Upper lobe of left lung (tissue), 6 donors: ENCODE data around the gene SUPT4H1. TPM values are rescaled to one million over a fixed set of nuclear protein-coding genes. Genes with fewer than 3 reads are reported as not detected.
A peak's percentile ranks its signal among the peaks of the same experiment; 100 is the strongest.

Experiments used
- ATAC-seq, 2 donors: fragments of 200-7000 bp; cut with Tn5 transposase; one replicate each; pipeline ENCODE4 v1.9.1; 2022; ENCODE audit warnings: mild to moderate bottlenecking in 2 of 2, moderate library complexity in 2 of 2; ENCODE audit not compliant: low FRiP score in 2 of 2
- DNase-seq, 2 donors: peaks; one replicate each; pipeline ENCODE4 v3.0.0-alpha.2; 2019 to 2020
- H3K27ac ChIP-seq, 4 donors: fragments of 200-600 bp; sonication (generic); one replicate each; pipeline ENCODE4 v1.5.1; 2016 to 2019
- H3K27me3 ChIP-seq, 4 donors: fragments of 200-600 bp; sonication (generic); one replicate each; pipeline ENCODE4 v1.5.1; 2017 to 2019
- H3K36me3 ChIP-seq, 4 donors: fragments of 200-600 bp; sonication (generic); one replicate each; pipeline ENCODE4 v1.5.1; 2016 to 2019
- H3K4me1 ChIP-seq, 4 donors: fragments of 200-600 bp; sonication (generic); one replicate each; pipeline ENCODE4 v1.5.1; 2018 to 2019
- H3K4me3 ChIP-seq, 4 donors: fragments of 200-600 bp; sonication (generic); one replicate each; pipeline ENCODE4 v1.5.1; 2017 to 2019; ENCODE audit warnings: mild to moderate bottlenecking in 2 of 4, moderate library complexity in 1 of 4
- H3K9me3 ChIP-seq, 4 donors: fragments of 200-600 bp; sonication (generic); one replicate each; pipeline ENCODE4 v1.5.1; 2018 to 2019
- EP300 ChIP-seq, 4 donors: sonication (generic); formaldehyde crosslinking; IDR thresholded peaks; one replicate each; pipeline ENCODE4 v1.5.1; 2017; ENCODE audit warnings: antibody characterized with exemption in 4 of 4, control low read depth in 2 of 4
- POLR2A ChIP-seq, 4 donors: fragments of 450-650 bp; IDR thresholded peaks; one replicate each; pipeline ENCODE4 v1.5.1; 2016 to 2017; ENCODE audit warnings: antibody characterized with exemption in 4 of 4, mild to moderate bottlenecking in 2 of 4
- POLR2AphosphoS5 ChIP-seq, 2 donors: sonication (generic); formaldehyde crosslinking; IDR thresholded peaks; one replicate each; pipeline ENCODE4 v1.5.1; 2017; ENCODE audit warnings: antibody characterized with exemption in 2 of 2
- WGBS, 2 donors: methylation state at CpG; one replicate each; pipeline ENCODE4 v1.1.5; 2017 to 2018; 5-methylcytosine and 5-hydroxymethylcytosine counted together
- total RNA-seq, 6 donors: library from RNA; depleted of rRNA in 4 of 6; stranded (reverse); fragments of >200 nt in 4 of 6; gene quantifications; one replicate each; pipeline versions ENCODE4 v1.1.0 to v1.2.1, GENCODE V29; 2016 to 2021
- TF ChIP-seq, protein P1 (sequence below), 6 experiments: fragments of 450-650 bp in 4 of 6; fragments of 200-600 bp in 2 of 6; sonication (generic) in 2 of 6; IDR thresholded peaks; one replicate each; pipeline ENCODE4 v1.5.1; 2016 to 2019; ENCODE audit warnings: antibody characterized with exemption in 6 of 6
- donor health status: DM: no; HTN: no; CAD: no; lungs with moderate emphysema.
- donor health status: DM: no; HTN: yes; CAD: no; lungs with severe emphysema.

SUPT4H1 gene
- total RNA-seq, 6 donors from 2014 or later, result 22.0 to 80.5 (median 40.4) TPM

DNA sequence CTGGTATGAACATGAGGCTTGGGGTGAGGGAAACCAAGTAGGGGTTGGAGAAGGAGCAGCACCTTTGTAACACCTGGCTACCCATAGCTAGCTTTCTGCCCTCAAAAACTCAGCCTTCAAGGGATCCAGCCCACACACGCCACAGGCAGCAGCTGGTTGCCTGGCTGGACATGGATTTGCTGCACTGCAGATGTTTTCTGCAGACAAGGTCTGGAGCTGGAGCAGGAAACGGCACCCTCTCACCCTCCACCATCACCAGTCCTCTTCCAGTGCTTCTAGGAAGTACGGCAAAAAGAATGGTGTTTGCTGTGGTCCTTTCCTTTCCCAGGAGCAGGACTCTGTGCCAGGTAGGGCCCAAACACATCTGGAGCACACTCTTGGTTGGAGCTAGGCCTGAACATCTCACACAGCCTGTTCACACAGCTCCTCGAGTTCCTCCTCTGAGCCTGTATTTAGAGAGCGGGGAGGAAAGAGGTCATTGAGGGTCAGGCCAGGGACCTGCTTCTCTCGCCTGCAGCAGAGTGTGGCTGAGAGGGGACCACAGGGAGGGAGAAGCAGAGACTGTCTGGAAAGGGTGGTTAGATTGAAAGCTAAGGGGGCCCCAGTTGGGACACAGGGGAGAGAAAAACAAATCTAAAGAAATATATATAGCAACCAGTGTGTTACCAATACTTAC is 2.7 kb upstream of the SUPT4H1 start:
- TF ChIP-seq POLR2A (IDR thresholded peaks at IDR 0.05) (no peak), POLR2AphosphoS5 (IDR thresholded peaks at IDR 0.05) (no peak), EP300 (IDR thresholded peaks at IDR 0.05) (no peak)
- TF ChIP-seq, protein P1, sequence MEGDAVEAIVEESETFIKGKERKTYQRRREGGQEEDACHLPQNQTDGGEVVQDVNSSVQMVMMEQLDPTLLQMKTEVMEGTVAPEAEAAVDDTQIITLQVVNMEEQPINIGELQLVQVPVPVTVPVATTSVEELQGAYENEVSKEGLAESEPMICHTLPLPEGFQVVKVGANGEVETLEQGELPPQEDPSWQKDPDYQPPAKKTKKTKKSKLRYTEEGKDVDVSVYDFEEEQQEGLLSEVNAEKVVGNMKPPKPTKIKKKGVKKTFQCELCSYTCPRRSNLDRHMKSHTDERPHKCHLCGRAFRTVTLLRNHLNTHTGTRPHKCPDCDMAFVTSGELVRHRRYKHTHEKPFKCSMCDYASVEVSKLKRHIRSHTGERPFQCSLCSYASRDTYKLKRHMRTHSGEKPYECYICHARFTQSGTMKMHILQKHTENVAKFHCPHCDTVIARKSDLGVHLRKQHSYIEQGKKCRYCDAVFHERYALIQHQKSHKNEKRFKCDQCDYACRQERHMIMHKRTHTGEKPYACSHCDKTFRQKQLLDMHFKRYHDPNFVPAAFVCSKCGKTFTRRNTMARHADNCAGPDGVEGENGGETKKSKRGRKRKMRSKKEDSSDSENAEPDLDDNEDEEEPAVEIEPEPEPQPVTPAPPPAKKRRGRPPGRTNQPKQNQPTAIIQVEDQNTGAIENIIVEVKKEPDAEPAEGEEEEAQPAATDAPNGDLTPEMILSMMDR (IDR thresholded peaks at IDR 0.05), result no peak
- H3K27me3 ChIP-seq, result no peaks in the 10 kb centered on the region
- peaks cover 3 to 26% (median 16%) of the 10 kb centered on the region in 4 donors for H3K36me3 ChIP-seq
- ATAC-seq (no peak), DNase-seq (no peak)
- peaks cover 15 to 24% (median 17%) of the 10 kb centered on the region in 4 donors for H3K4me1 ChIP-seq
- no peaks in the 10 kb centered on the region for H3K9me3 ChIP-seq
- 67 to 75% methylated on average over 3 to 6 of the region's 6 CpGs for WGBS, 2 donors
- H3K27ac ChIP-seq, result no peak overlapping the region
- no peak overlapping the region for H3K4me3 ChIP-seq

DNA sequence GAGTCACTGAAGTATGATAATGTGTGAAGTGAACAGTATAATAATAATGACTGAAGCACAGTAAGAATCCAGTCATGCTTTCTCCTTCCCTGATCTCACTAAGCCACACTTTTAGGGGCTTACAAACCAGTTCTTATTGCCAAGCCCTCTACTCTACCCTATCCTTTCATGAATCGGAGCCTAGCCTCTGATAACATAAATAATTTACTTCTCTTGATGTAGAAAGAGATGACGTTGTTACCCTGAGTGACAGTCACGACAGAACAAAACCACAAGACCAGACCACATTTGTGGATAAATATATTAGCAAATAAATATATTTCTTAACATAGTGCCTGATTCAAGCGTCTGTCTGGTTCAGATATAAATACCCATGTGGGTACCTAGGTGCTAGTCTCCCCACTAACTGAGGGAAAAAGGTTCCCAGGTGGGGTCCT is 1.4 kb upstream of the SUPT4H1 start:
- WGBS, 2 donors, result 48 to 64% methylated on average over 4 of the region's 4 CpGs
- Histone ChIP-seq H3K4me3 (peak overlapping the region in 1 of 4 donors; percentile 93), H3K9me3 (no peaks in the 10 kb centered on the region), H3K27me3 (no peaks in the 10 kb centered on the region), H3K27ac (peak overlapping the region; percentile 91 to 97 (median 92)), H3K36me3 (peaks cover 10 to 39% (median 29%) of the 10 kb centered on the region in 4 donors), H3K4me1 (peaks cover 15 to 24% (median 17%) of the 10 kb centered on the region in 4 donors)
- no peak for ATAC-seq
- DNase-seq, result no peak
- TF ChIP-seq, protein P1 (IDR thresholded peaks at IDR 0.05), result no peak
- TF ChIP-seq EP300 (IDR thresholded peaks at IDR 0.05) (no peak), POLR2A (IDR thresholded peaks at IDR 0.05) (no peak), POLR2AphosphoS5 (IDR thresholded peaks at IDR 0.05) (no peak)

DNA sequence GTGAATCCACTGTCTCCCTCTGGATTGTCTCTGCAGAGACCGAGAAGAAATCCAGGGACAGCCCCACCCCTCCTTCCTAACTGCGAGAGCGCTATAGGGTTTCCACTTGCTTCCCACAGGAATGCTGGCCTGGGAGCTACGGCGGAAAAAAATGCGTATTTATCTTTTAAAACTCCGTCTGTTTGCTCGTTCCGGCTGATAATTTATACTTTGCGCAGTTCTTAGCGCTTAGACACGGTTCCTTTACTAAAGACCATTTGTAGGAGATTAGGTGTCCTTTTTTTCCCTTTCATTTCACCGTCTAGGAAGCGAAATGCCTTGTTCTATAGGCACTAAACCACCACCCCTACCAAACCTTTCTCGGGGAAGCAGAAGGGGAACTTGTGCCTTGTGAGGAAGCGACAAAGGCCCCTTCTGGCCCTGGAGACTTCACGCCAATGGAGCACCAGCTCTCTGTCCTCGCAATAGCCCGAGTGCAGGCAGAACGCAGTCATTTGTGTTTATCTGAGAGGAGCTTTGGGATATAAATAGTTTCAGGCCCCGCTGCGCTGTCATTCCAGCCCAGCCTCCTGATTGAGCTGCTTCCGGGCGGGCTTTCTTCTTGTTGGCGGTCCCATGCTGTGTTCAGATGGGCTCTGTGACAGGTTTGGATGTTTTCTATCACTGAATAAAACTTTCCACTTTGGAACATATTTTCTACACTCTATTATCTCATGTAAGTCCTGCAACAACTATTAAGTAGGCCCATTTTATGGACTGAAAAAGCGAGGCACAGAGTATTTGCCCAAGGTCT is 791 bp upstream of the SUPT4H1 start:
- Histone ChIP-seq H3K9me3 (no peaks in the 10 kb centered on the region), H3K27ac (peak overlapping the region; percentile 91 to 97 (median 92)), H3K4me3 (peak overlapping the region; percentile 82 to 95 (median 88)), H3K27me3 (no peaks in the 10 kb centered on the region), H3K36me3 (peaks cover 15 to 39% (median 32%) of the 10 kb centered on the region in 4 donors), H3K4me1 (peaks cover 15 to 24% (median 17%) of the 10 kb centered on the region in 4 donors)
- DNase-seq (peak in 1 of 2 donors; percentile 52), ATAC-seq (peak in 1 of 2 donors; percentile 66)
- TF ChIP-seq POLR2A (IDR thresholded peaks at IDR 0.05), result no peak
- TF ChIP-seq POLR2AphosphoS5 (IDR thresholded peaks at IDR 0.05), result peak; percentile 37 to 65
- TF ChIP-seq, protein P1 (IDR thresholded peaks at IDR 0.05), result no peak
- TF ChIP-seq EP300 (IDR thresholded peaks at IDR 0.05), result no peak
- WGBS, 2 donors, result 5 to 6% methylated on average over 22 to 26 of the region's 26 CpGs

DNA sequence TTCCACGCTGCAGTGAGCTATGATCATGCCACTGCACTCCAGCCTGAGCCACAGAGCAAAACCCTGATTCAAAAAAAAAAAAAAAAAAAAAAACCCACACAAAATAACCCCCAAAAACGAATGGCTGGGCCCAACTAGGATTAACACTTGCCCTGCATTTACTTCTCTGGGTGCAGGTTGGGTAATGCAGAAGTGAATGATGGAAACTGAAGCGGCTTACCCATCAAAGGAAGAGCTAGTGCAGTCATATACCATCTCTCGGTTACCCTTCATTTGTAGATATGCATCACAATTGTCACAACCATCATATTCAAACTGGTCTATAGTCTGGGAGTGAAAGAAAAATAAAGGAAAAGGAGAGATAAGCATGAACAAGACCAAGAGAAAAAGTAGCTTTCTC is 819 bp downstream of the SUPT4H1 start:
- Histone ChIP-seq H3K27me3 (no peaks in the 10 kb centered on the region), H3K4me3 (peak overlapping the region; percentile 82 to 95 (median 88)), H3K9me3 (no peaks in the 10 kb centered on the region), H3K27ac (peak overlapping the region in 3 of 4 donors; percentile 91 to 97 (median 93)), H3K36me3 (peaks cover 28 to 48% (median 46%) of the 10 kb centered on the region in 4 donors), H3K4me1 (peaks cover 15 to 24% (median 17%) of the 10 kb centered on the region in 4 donors)
- 56 to 61% methylated on average over 4 of the region's 4 CpGs for WGBS, 2 donors
- DNase-seq, result no peak
- TF ChIP-seq POLR2A (IDR thresholded peaks at IDR 0.05), result no peak
- no peak for ATAC-seq

DNA sequence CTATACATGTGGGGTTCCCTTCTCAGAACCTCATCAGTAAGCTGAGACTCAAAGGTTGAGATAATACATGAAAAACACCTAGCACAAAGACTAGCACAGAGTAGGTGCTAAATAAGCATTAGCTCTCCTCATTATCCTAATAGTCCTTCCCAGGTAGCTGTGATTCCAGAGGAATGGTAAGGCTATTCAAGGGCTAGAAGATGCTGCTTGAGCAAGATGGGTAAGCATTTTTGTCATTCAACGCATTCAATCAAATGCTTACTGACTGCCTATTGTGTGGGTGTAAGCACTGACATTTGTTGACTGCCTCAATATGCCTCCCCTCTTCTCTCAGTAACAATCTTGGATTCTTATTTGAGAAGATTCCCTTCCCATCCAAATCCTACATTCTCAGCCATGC is 4.0 kb downstream of the SUPT4H1 start:
- TF ChIP-seq POLR2A (IDR thresholded peaks at IDR 0.05), result no peak
- TF ChIP-seq, protein P1 (IDR thresholded peaks at IDR 0.05), result no peak
- TF ChIP-seq POLR2AphosphoS5 (IDR thresholded peaks at IDR 0.05), result no peak
- no peak for TF ChIP-seq EP300 (IDR thresholded peaks at IDR 0.05)
- 94 to 96% methylated on average over 1 of the region's 1 CpG for WGBS, 2 donors
- no peak for ATAC-seq
- H3K9me3 ChIP-seq, result no peaks in the 10 kb centered on the region
- H3K27me3 ChIP-seq, result no peaks in the 10 kb centered on the region
- peaks cover 23 to 34% (median 29%) of the 10 kb centered on the region in 4 donors for H3K4me1 ChIP-seq
- peaks cover 37 to 78% (median 70%) of the 10 kb centered on the region in 4 donors for H3K36me3 ChIP-seq
- H3K4me3 ChIP-seq, result no peak overlapping the region
- DNase-seq, result no peak
- H3K27ac ChIP-seq, result no peak overlapping the region
